UCSD-AML1 (cell line): ENCODE results near the gene GALNT17.

Experiments used
- DNase-seq: peaks from one replicate; lab custom pipeline; 2025; ENCODE audit not compliant: unreplicated experiment; lab: John Stamatoyannopoulos, UW

The GALNT17 gene

GRCh38 chr7:71488308-71488707, 356.4 kb downstream of the GALNT17 start:
- DNase-seq, result no peak

GRCh38 chr7:71491336-71491735, 359.4 kb downstream of the GALNT17 start:
- DNase-seq, result no peak

GRCh38 chr7:71495828-71496227, 363.9 kb downstream of the GALNT17 start:
- no peak for DNase-seq

- DNase-seq, result no peak
These were observed 365.5 kb downstream of the GALNT17 start for GRCh38 chr7:71497256-71497946.

GRCh38 chr7:71498381-71498780, 366.4 kb downstream of the GALNT17 start:
- no peak for DNase-seq

GRCh38 chr7:71504697-71505441, 372.9 kb downstream of the GALNT17 start:
- no peak for DNase-seq

GRCh38 chr7:71506822-71507221, 374.9 kb downstream of the GALNT17 start:
- DNase-seq, result no peak

- no peak for DNase-seq
These were observed 376.0 kb downstream of the GALNT17 start for GRCh38 chr7:71507680-71508602.

- no peak for DNase-seq
These were observed 377.4 kb downstream of the GALNT17 start for GRCh38 chr7:71509381-71509780.

GRCh38 chr7:71511361-71511807, 379.4 kb downstream of the GALNT17 start:
- no peak for DNase-seq

GRCh38 chr7:71517940-71518699, 386.2 kb downstream of the GALNT17 start:
- no peak for DNase-seq

- DNase-seq, result no peak
These were observed 386.9 kb downstream of the GALNT17 start for GRCh38 chr7:71518880-71519279.

GRCh38 chr7:71521506-71521905, 389.6 kb downstream of the GALNT17 start:
- no peak for DNase-seq

- DNase-seq, result no peak
These were observed 394.2 kb downstream of the GALNT17 start for GRCh38 chr7:71526106-71526505.

- DNase-seq, result no peak
These were observed 395.3 kb downstream of the GALNT17 start for GRCh38 chr7:71527213-71527612.

- DNase-seq, result no peak
These were observed 403.7 kb downstream of the GALNT17 start for GRCh38 chr7:71535616-71536015.

- DNase-seq, result no peak
These were observed 406.3 kb downstream of the GALNT17 start for GRCh38 chr7:71538210-71538609.

- no peak for DNase-seq
These were observed 407.7 kb downstream of the GALNT17 start for GRCh38 chr7:71539615-71540014.

- no peak for DNase-seq
These were observed 409.9 kb downstream of the GALNT17 start for GRCh38 chr7:71541707-71542353.

- no peak for DNase-seq
These were observed 411.5 kb downstream of the GALNT17 start for GRCh38 chr7:71543396-71543795.
